ENCODE data around the gene XKR3.
"Not testable (repeated sequence)": the region's sequence is repeated elsewhere in the genome, so short reads cannot be mapped to it uniquely, and the experiment has no call there.

The XKR3 gene

DNA sequence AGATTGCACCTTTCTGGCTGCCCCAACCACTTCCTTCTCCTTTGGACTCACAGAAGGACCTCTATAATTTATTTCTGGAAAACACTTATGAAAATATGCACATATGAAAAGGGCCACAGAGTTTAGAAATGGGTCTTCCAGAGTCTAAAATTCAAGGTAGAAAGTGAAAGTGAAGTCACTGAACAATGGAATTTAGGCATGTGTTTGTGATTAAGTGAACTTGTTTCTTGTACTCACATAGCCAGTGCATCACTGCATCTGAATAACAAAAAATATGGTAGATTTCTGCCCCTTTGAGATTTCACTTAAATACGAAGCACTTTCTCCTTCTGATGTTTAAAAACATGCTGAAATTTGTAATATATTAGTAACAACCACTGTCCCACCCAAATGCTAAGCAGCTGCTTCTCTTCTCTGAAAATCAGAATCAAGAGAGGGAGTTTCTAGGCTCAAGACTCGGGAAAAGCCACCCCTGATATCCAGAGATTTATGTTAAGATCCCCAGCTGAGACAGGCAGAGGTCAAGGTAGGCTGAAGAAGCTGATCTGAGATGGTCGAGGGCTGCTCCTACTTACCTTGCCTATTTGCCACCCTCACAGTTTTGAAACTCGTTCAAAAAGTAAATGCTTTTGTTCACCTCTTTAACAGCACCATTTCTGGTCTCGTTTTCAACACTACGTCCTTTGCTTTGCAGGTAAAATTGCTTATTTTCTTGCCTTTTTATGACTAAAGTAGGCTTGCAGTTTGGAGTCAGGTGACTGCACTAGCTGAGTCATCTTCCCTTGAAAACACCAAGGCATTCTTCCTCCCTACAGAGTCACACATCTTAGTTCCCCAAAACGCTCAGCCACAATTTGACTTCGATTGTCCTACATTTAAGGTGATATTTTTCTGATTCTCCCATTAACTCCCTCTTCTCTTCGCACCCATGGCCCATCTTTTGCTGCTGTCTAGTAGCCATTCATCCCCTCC, at the start of gene XKR3:
TSS of gene XKR3 (minus strand) at position 696 of the 972 bp plus-strand sequence. CDS start 17,338 bp downstream, outside the sequence.
- no peaks in the 10 kb centered on the region for H3K36me3 ChIP-seq
- peak within 1 kb of the TSS; percentile 40 for H3K27ac ChIP-seq
- peak within 1 kb of the TSS; percentile 15; the same call in 1 of the 2 replicates for H3K4me3 ChIP-seq
- H3K4me1 ChIP-seq, result peaks cover 14% of the 10 kb centered on the region
- H3K4me2 ChIP-seq, result peak within 1 kb of the TSS; percentile 64
- H3K27me3 ChIP-seq, result no peaks in the 10 kb centered on the region
- TF ChIP-seq Cebpa-rat (IDR thresholded peaks at IDR 0.05), result no peak
- H3K9me3 ChIP-seq, result no peaks in the 10 kb centered on the region
- 0 out of 2 replicates have a peak within 1 kb of the TSS, but pooled peaks have one; percentile 35 for H3K9ac ChIP-seq
- H4K20me1 ChIP-seq, result no peaks in the 10 kb centered on the region

DNA sequence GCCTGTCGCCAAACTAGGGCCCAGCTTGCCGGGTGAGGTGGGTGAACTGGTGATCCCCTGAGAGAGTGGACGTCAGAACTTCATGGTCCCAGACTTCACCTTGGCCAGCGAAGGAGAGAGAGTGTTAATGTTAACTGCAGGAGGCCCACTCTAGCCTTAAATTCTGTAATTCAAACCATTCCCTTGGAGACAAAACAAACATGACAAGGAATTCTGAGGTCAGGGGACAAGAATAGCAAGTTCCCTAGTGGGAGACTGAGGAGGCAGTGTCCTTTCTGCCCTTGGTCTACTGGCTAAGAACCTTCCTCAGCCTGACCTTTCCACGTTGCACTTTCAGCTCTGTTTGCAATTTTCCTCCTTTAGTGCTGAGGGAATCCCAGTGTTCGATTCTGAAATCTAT, 44.4 kb upstream of the XKR3 start:
- not testable (repeated sequence) for H4K20me1 ChIP-seq, H3K4me2 ChIP-seq, H3K9ac ChIP-seq, H3K27me3 ChIP-seq, H3K27ac ChIP-seq, H3K4me1 ChIP-seq, H3K36me3 ChIP-seq, H3K9me3 ChIP-seq, H3K4me3 ChIP-seq

DNA sequence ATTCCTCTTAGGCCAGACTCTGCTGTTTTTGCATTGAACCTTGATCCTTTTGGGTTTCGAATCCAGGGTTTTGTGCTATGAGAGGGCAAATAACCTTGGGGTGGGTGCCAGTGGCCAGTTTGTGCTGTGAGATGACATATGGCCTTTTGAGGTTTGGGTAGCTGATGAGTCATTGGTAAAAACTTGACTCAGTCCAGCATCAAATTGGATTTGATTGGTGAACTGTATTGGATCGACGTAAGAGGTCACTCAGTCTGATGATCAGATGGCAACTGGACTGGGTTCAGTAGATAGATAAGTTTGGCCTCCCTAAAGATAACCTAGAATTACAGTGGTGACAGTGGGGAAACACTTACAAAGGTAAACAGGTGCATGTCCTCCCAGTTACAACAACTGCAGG, 41.0 kb upstream of the XKR3 start:
- Histone ChIP-seq H3K27me3 (no peaks in the 10 kb centered on the region), H4K20me1 (no peaks in the 10 kb centered on the region), H3K27ac (no peak overlapping the region), H3K36me3 (no peaks in the 10 kb centered on the region), H3K9me3 (no peaks in the 10 kb centered on the region), H3K4me1 (peaks cover 5% of the 10 kb centered on the region; the same call in 1 of the 2 replicates), H3K9ac (no peak overlapping the region), H3K4me3 (no peak overlapping the region), H3K4me2 (no peak overlapping the region)
- TF ChIP-seq Cebpa-rat (IDR thresholded peaks at IDR 0.05), result no peak

DNA sequence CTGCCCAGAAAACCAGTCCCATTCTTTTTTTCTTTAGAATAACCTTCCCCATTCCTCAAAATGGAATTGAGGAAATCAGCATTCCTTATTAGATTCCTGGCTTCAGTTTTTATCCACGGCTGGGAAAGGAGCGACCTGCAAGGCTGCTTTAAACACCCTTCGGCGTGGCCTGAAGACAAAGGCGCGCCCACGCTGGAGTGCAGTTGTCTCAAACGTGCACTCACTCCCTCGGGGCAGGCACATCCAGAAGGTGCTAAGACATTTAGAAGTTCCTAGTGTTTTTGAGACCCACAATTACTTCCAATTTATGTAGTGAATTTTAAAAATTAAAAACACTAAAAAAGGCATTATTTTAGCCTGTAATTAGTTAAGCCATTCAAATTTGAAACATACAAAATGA, 31.6 kb upstream of the XKR3 start:
- H4K20me1 ChIP-seq, H3K36me3 ChIP-seq, H3K4me3 ChIP-seq, H3K27ac ChIP-seq, H3K4me2 ChIP-seq, H3K27me3 ChIP-seq, H3K9me3 ChIP-seq, H3K4me1 ChIP-seq, H3K9ac ChIP-seq: not testable (repeated sequence)

DNA sequence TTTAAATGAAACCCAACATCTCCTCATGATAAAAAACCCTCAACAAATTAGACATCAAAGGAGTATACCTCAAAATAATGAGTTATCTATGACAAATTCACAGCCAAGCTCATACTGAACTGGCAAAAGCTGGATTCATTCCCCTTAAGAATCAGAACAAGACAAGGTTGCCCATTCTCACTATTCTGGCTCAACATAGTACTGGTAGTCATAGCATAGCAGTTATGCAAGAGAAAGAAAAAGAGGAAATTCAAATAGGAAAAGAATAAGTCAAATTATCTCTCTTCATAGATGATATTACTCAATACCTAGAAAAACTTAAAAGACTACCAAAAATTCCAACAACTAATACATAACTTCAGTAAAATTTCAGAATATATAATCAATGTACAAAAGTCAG, 29.4 kb upstream of the XKR3 start:
- Histone ChIP-seq H3K9me3 (no peaks in the 10 kb centered on the region), H3K36me3 (no peaks in the 10 kb centered on the region), H3K4me1 (no peaks in the 10 kb centered on the region), H3K9ac (no peak overlapping the region), H3K4me3 (no peak overlapping the region), H4K20me1 (no peaks in the 10 kb centered on the region), H3K4me2 (no peak overlapping the region), H3K27me3 (no peaks in the 10 kb centered on the region), H3K27ac (no peak overlapping the region)
- TF ChIP-seq Cebpa-rat (IDR thresholded peaks at IDR 0.05), result no peak

DNA sequence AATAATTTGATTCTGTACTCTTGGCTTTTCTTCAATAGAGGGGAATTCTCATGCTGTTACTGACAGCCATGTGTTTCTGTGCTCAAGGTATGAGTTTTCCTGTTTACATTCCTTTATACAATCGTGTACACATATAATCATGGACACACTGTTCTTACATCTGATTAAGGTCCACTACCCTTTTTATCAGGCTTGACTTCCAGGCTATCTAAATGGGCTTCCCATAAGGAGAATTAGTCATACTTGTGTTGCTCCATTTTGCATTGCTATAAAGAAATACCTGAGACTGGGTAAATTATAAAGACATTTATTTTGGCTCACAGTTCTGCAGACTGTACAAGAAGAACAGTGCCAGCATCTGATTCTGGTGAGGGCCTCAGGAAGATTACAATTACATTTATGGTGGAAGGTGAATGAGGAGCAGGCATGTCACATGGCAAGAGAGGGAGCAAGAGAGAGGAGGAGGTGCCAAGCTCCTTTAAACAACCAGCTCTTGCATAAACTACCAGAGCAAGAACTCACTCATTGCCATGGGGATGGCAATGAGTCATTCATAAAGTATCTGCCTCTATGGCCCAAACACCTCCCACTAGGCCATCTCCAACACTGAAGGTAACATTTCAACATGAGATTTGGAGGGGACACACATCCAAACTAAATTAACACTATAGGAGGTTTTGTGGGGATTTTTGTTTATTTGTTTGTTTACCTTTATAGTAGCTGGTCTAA, 26.2 kb upstream of the XKR3 start:
- not testable (repeated sequence) for H3K27ac ChIP-seq, H3K4me2 ChIP-seq, H3K4me3 ChIP-seq, H3K36me3 ChIP-seq, H4K20me1 ChIP-seq, H3K4me1 ChIP-seq, H3K27me3 ChIP-seq, H3K9me3 ChIP-seq, H3K9ac ChIP-seq

DNA sequence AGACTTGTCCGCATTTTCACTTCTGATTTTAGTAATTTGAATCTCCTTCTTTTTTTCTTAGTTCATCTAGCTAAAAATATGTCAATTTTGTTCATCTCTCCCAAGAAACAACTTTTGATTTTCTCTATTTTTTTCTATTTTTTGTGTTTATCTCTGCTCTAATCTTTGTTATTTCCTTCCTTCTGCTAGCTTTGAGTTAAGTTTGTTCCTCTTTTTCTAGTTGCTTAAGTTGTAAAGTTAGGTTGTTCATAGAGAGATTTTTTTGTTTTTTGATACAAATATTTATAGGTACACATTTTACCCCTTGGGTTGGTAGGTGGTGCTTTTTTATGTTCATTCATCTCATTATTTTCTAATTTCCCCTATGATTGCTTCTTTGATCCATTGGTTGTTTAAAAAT, 22.1 kb upstream of the XKR3 start:
- Histone ChIP-seq H3K4me3 (no peak overlapping the region), H3K4me1 (peaks cover 7% of the 10 kb centered on the region; the same call in 1 of the 2 replicates), H3K27me3 (no peaks in the 10 kb centered on the region), H3K9me3 (peaks cover 17% of the 10 kb centered on the region), H3K27ac (no peak overlapping the region), H3K9ac (no peak overlapping the region), H4K20me1 (no peaks in the 10 kb centered on the region), H3K36me3 (no peaks in the 10 kb centered on the region), H3K4me2 (no peak overlapping the region)
- no peak for TF ChIP-seq Cebpa-rat (IDR thresholded peaks at IDR 0.05)

DNA sequence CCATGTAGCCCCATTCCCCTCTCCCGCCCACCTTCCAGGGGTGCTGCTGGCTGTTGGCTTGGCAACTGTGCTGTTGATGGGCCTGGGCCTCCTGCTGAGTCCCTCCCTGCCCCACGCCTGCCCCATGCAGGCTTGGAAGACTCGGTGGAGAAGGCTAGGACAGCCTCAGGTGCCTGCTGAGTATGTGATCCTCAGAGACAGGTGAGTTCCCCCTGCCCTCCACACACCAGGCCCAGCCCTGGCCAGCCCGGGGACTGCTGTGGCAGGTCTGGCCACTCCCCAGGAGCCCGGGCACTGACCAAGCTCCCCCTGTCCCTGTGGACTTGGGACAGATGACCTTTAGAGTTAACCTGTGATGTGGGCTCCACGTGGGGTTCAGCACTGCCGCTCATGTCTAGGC, 20.7 kb upstream of the XKR3 start:
- Histone ChIP-seq H3K4me1 (peaks cover 7% of the 10 kb centered on the region; the same call in 1 of the 2 replicates), H3K27ac (no peak overlapping the region), H3K4me2 (no peak overlapping the region), H3K4me3 (no peak overlapping the region), H3K9me3 (peaks cover 17% of the 10 kb centered on the region), H4K20me1 (no peaks in the 10 kb centered on the region), H3K9ac (no peak overlapping the region), H3K36me3 (no peaks in the 10 kb centered on the region), H3K27me3 (no peaks in the 10 kb centered on the region)
- no peak for TF ChIP-seq Cebpa-rat (IDR thresholded peaks at IDR 0.05)

DNA sequence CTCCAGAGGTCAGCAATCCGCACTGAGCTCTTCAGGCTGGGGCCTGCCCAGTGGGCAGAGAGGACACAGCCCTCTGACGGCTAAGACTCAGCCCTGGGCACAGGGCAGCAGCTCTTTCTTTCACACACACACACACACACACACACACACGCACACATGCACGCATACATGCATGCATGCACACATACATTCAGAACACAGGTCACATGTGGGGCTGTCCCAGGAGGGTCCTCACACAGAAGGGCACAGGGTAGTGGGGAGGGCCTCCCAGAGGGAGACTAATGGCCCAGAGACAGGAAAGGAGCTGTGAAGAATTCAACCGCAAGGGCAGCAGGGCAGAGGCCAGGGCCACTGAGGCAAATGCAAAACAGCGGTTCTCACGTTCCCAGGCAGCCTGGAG, 20.3 kb upstream of the XKR3 start:
- Histone ChIP-seq H3K9me3 (peaks cover 17% of the 10 kb centered on the region), H3K27me3 (no peaks in the 10 kb centered on the region), H3K9ac (no peak overlapping the region), H3K27ac (no peak overlapping the region), H3K36me3 (no peaks in the 10 kb centered on the region), H4K20me1 (no peaks in the 10 kb centered on the region), H3K4me3 (no peak overlapping the region), H3K4me2 (no peak overlapping the region), H3K4me1 (peaks cover 7% of the 10 kb centered on the region; the same call in 1 of the 2 replicates)
- no peak for TF ChIP-seq Cebpa-rat (IDR thresholded peaks at IDR 0.05)

DNA sequence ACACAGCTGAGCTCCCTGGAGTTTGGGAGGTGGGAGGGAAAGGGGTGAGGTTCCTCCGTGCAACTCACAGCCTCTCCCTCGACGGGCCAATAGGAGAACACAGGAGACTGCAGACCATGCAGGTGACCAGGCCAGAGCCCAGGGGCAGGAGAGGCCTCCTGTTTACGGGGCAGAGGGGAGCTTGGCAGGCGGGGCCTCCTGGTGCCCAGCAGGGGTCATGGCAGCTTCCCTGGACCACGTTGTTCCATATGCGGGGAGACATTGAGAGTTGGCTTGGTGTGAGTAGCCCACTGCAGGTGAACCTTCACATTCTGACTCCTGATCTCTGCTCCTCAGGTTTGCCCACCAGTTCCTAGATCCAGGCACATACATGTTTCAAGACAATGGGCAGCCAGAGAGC, 19.3 kb upstream of the XKR3 start:
- Histone ChIP-seq H3K9me3 (peaks cover 17% of the 10 kb centered on the region), H4K20me1 (no peaks in the 10 kb centered on the region), H3K4me2 (no peak overlapping the region), H3K36me3 (no peaks in the 10 kb centered on the region), H3K9ac (no peak overlapping the region), H3K4me1 (peaks cover 7% of the 10 kb centered on the region; the same call in 1 of the 2 replicates), H3K27me3 (no peaks in the 10 kb centered on the region), H3K27ac (no peak overlapping the region), H3K4me3 (no peak overlapping the region)
- TF ChIP-seq Cebpa-rat (IDR thresholded peaks at IDR 0.05), result no peak
